22Rv1 (cell line): ENCODE measurements around the gene GNG3.

Source experiments
- H3K27ac ChIP-seq: fragments of 450-650 bp; 2 replicates; pipeline ENCODE4 v1.5.1; 2017
- ZFX ChIP-seq: fragments of 450-650 bp; IDR thresholded peaks from 2 replicates; pipeline ENCODE4 v1.6.1; 2017; ENCODE audit warnings: antibody characterized with exemption, borderline replicate concordance
- TF ChIP-seq, protein P1 (sequence below): fragments of 450-650 bp; IDR thresholded peaks from 2 replicates; pipeline ENCODE4 v1.5.1; 2017; ENCODE audit warnings: mild to moderate bottlenecking

GNG3 gene

DNA sequence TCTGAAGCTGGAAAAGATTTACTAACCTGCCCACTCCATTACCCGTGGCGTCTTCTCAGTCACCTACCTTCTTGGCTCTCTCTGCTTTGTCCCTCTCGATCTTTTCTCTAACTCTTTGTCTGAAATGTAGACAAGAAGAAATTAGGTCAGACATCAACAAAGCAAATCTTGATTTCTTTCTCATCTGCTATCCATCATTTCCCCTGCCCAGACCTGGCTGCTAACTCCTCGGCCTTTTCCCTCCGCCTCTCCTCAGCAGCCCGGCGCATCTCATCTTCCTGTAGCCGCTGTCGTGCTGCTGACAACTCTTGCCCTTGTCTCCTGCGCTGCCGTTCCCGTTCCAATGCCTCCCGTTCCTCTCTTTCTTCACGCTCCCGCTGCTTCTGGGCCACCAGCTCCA lies 29.8 kb upstream of the GNG3 start:
- peak overlapping the region; percentile 77 for H3K27ac ChIP-seq
- no peak for TF ChIP-seq ZFX
- TF ChIP-seq, protein P1, sequence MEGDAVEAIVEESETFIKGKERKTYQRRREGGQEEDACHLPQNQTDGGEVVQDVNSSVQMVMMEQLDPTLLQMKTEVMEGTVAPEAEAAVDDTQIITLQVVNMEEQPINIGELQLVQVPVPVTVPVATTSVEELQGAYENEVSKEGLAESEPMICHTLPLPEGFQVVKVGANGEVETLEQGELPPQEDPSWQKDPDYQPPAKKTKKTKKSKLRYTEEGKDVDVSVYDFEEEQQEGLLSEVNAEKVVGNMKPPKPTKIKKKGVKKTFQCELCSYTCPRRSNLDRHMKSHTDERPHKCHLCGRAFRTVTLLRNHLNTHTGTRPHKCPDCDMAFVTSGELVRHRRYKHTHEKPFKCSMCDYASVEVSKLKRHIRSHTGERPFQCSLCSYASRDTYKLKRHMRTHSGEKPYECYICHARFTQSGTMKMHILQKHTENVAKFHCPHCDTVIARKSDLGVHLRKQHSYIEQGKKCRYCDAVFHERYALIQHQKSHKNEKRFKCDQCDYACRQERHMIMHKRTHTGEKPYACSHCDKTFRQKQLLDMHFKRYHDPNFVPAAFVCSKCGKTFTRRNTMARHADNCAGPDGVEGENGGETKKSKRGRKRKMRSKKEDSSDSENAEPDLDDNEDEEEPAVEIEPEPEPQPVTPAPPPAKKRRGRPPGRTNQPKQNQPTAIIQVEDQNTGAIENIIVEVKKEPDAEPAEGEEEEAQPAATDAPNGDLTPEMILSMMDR: no peak

DNA sequence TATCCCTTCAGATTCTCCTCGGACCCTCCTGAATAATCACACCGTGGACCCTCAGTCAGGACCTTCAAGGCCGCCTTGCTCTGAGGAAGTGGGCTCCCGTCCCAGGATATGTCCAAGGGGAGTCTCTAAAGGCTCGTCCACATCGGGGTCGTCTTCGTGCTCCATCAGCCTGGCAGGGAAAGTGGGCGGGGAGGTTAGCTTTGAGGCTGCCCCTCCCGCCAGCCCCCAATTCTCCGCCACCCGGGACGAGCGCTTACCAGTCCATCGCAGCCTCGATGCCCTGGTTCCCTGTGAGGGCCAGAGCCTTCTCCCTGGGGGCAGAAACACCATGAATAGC lies 29.1 kb upstream of the GNG3 start:
- H3K27ac ChIP-seq: peak overlapping the region; percentile 77

DNA sequence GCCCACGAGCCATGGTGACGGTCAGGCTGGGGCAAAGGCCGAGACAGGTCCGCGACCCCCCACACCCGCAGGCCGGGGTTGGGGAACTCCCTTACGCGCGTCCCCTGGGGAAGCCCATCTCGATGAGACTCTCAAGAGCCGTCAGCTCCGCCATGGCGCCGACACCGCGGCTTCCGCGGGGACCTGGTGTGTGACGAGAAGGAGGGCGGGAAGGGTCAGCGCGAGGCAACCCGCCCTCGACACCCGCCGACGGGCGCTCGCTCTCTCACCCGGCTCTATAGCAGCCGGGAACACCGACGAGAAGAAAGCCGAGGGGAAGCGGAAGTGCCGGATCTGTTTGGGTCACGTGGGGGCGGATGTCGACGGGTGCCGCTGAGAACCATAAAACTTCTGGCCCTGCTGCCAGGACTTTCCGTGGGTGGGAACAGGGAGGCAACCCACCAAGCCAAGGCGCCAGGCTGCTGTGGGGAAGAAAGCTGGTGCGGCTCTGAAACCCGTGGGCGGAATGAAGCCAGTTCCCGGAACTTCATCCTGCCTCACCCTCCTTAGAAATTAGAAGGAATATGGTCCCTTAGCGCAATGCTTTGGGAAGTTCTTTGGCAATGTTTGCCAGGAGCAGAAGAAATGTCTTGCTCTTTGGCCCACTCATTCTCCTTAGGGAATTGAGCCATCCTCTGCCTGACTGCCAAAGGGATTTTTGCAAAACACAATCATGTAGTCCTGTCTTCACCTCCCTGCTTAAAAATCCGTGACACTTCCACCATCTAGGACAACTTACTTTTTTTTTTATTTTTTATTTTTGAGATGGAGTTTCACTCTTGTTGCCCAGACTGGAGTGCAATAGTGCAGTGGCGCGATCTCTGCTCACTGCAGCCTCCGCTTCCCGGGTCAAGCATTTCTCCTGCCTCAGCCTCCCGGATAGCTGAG lies 28.4 kb upstream of the GNG3 start, which contains the start of gene UBXN1:
Gene UBXN1 (minus strand): TSS at position 304 of the 927 bp plus-strand sequence. CDS start 150 bp downstream, at position 154.
- peak within 1 kb of the TSS; percentile 77 for H3K27ac ChIP-seq

More for the DNA sequence above, 29.1 kb upstream of the GNG3 start:
- TF ChIP-seq, protein P1: no peak
- no peak for TF ChIP-seq ZFX

DNA sequence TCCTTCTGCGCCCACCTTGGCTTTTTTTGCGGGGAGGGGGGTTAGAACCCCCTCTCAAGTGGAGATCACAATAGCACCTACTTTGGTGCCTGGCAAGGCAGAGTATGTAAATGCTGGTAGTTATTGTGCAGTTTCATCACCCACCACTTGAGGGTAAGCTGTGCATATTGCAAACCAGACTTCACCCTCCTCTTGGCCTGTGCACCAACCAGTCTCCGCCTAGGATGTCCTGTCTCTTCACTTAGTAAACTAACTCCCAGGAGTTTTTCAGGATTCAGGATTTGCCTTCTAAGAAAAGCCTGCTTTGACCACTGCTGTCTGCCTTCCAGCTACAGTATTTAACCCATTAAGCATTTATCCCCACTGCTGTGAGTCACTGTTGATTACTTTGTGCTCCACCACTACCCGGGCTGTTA lies 26.6 kb upstream of the GNG3 start:
- H3K27ac ChIP-seq: peak overlapping the region; percentile 32; the same call in 1 of the 2 replicates

More for the DNA sequence above, 28.4 kb upstream of the GNG3 start, which contains the start of gene UBXN1:
- no peak for TF ChIP-seq ZFX
- TF ChIP-seq, protein P1: no peak

DNA sequence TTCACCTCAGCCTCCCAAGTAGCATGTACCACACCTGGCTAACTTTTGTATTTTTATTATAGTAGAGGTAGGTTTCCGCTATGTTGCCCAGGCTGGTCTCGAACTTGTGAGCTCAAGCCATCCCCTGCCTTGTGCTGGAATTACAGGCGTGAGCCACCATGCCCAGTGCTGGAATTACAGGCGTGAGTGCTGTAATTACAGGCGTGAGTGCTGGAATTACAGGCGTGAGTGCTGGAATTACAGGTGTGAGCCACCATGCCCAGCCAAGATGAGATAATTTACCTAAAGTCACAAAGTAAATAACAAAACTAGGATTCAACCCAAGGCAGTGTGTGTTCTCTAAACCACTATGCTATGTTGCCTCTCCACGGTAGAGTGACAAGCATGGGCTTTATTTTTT lies 25.0 kb upstream of the GNG3 start:
- no peak for TF ChIP-seq ZFX
- TF ChIP-seq, protein P1: no peak
- peak overlapping the region; percentile 39 for H3K27ac ChIP-seq

More for the DNA sequence above, 26.6 kb upstream of the GNG3 start:
- TF ChIP-seq, protein P1: peak; percentile 57
- TF ChIP-seq ZFX: no peak

DNA sequence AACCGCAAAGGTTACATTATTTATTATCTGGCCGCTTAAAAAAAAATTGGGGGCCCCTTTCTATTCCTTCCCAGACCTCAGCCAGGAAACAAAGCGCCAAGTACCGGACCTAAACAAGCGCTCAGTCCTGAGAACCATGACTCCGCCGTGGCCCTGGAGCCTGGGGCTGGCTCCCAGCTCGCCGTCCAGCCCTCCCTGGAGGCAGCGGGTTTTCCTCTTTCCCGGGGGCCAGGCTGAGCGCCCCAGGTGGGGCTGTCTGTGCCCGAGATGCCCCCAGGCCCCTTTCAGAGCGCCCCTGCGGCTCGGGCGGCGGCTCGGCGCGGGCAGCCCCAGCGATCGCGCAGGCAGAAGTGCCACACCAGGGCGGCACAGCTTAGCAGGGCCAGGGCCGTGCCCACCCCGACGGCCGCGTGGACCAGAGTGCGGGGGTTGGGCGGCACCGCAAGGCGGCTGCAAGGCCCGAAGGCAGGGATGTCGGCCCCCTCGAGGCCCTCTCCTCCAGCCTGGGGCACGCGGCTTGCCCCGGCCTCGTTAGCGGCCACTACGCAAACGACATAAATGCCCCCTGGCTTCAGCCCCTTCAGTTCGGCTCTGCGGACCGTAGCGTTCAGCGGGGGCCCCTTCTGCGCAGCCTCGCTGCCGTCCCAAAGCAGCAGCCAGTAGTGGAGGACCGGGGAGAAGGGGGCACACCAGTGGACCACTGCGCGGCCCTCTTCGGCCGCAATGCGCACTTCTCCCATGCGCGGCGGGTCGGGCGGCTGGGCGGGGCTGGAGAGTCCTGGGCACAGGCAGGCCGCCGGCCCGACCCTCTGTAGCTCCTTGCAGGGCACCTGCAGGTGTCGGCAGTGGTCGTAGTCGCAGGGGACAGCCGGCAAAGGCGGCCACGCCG lies 19.7 kb upstream of the GNG3 start:
- TF ChIP-seq, protein P1: no peak
- TF ChIP-seq ZFX: no peak
- H3K27ac ChIP-seq: no peak overlapping the region
